Keratinocyte (primary cell): ENCODE results near the gene CACNA1C. TPM values are rescaled to one million over a fixed set of nuclear protein-coding genes. Genes with fewer than 3 reads are reported as not detected.

Experiments used
- DNase-seq: peaks from one replicate; pipeline ENCODE4 v3.0.0-alpha.2; 2011; ENCODE audit warnings: low read depth, missing footprints, low spot score
- FAIRE-seq: peaks from 2 replicates; lab custom pipeline; 2011; peaks lifted over from hg19 to GRCh38; lab: Jason Lieb, UNC
- H2AFZ ChIP-seq: 2 replicates; pipeline ENCODE4 v1.6.0; 2012; ENCODE audit warnings: low read length, control low read depth, inconsistent platforms; ENCODE audit not compliant: control insufficient read depth
- H3K27ac ChIP-seq: 2 replicates; pipeline ENCODE4 v1.5.1; 2011; ENCODE audit warnings: low read length; ENCODE audit not compliant: control insufficient read depth, insufficient read depth
- H3K27me3 ChIP-seq: 3 replicates; pipeline ENCODE4 v1.6.0; 2011; ENCODE audit warnings: low read length; ENCODE audit not compliant: control insufficient read depth, insufficient read depth; ENCODE audit errors: extremely low read depth
- H3K36me3 ChIP-seq, 2 experiments: 2 replicates in 1 of 2; 3 replicates in 1 of 2; pipeline ENCODE4 v1.5.1; 2011; ENCODE audit warnings: low read length in 2 of 2, mild to moderate bottlenecking in 1 of 2; ENCODE audit not compliant: control insufficient read depth in 2 of 2, insufficient read depth in 2 of 2; ENCODE audit errors: extremely low read depth in 1 of 2
- H3K4me1 ChIP-seq: 3 replicates; pipeline ENCODE4 v1.5.1; 2011; ENCODE audit warnings: low read length; ENCODE audit not compliant: control insufficient read depth, insufficient read depth; ENCODE audit errors: extremely low read depth
- H3K4me2 ChIP-seq: 3 replicates; pipeline ENCODE4 v1.6.0; 2011; ENCODE audit warnings: low read depth, low read length; ENCODE audit not compliant: control insufficient read depth, insufficient read depth; ENCODE audit errors: extremely low read depth
- H3K4me3 ChIP-seq, 3 experiments: fragments of 200-600 bp in 1 of 3; sonication (generic) in 1 of 3; 2 replicates in 2 of 3; 3 replicates in 1 of 3; pipeline ENCODE4 v1.5.1; 2011 to 2016; ENCODE audit warnings: low read length in 3 of 3, mild to moderate bottlenecking in 3 of 3, control low read depth in 2 of 3, inconsistent platforms in 1 of 3, low read depth in 1 of 3, mixed read lengths in 1 of 3, mixed run types in 1 of 3, moderate library complexity in 1 of 3; ENCODE audit not compliant: control insufficient read depth in 2 of 3, insufficient read depth in 2 of 3; ENCODE audit errors: extremely low read depth in 1 of 3
- H3K79me2 ChIP-seq: 2 replicates; pipeline ENCODE4 v1.6.0; 2012; ENCODE audit warnings: low read length; ENCODE audit not compliant: control insufficient read depth, insufficient read depth
- H3K9ac ChIP-seq: 3 replicates; pipeline ENCODE4 v1.6.0; 2011; ENCODE audit warnings: low read length; ENCODE audit not compliant: control insufficient read depth, insufficient read depth; ENCODE audit errors: extremely low read depth
- H3K9me1 ChIP-seq: 3 replicates; pipeline ENCODE4 v1.6.0; 2011; ENCODE audit warnings: low read length; ENCODE audit not compliant: control insufficient read depth, insufficient read depth; ENCODE audit errors: extremely low read depth
- H3K9me3 ChIP-seq: 2 replicates; pipeline ENCODE4 v1.5.1; 2012; ENCODE audit warnings: low read depth, low read length; ENCODE audit not compliant: control insufficient read depth
- H4K20me1 ChIP-seq: 3 replicates; pipeline ENCODE4 v1.6.0; 2011; ENCODE audit warnings: low read length; ENCODE audit not compliant: control insufficient read depth, insufficient read depth; ENCODE audit errors: extremely low read depth
- CTCF ChIP-seq, 3 experiments: IDR thresholded peaks in 1 of 3; conservative IDR thresholded peaks in 1 of 3; optimal IDR thresholded peaks in 1 of 3; 2 replicates in 2 of 3; 3 replicates in 1 of 3; pipeline versions ENCODE3 to v1.5.1; 2011; ENCODE audit warnings: low read length in 3 of 3, mild to moderate bottlenecking in 3 of 3, moderate library complexity in 2 of 3, control low read depth in 1 of 3, inconsistent platforms in 1 of 3; ENCODE audit not compliant: insufficient read depth in 2 of 3; ENCODE audit errors: extremely low read depth in 1 of 3
- EZH2 ChIP-seq: IDR thresholded peaks from one replicate; pipeline ENCODE4 v1.6.1; 2012; ENCODE audit warnings: inconsistent platforms, mild to moderate bottlenecking, low read length, moderate library complexity
- dilution Hi-C: fragments of 300-500 bp; cut with MboI; formaldehyde crosslinking; loops from one replicate; pipeline ENCODE4 v1.7.0; 2020; ENCODE audit warnings: low sequenced_read_pairs; ENCODE audit not compliant: extremely low pct_ligation_motif_present
- polyA plus RNA-seq, 5 experiments: library from polyadenylated mRNA; depleted of rRNA in 3 of 5; stranded (reverse) in 3 of 5; stranded (forward) in 1 of 5; unstranded in 1 of 5; fragments of >200 nt; gene quantifications; 1 replicate in 1 of 5; 2 replicates in 3 of 5; 3 replicates in 1 of 5; pipeline versions ENCODE4 v1.2.1 to v1.2.3, GENCODE V29; 2011 to 2012; ENCODE audit warnings: missing spikeins in 2 of 5, low read depth in 1 of 5, low replicate concordance in 1 of 5

CACNA1C gene
- polyA plus RNA-seq, 1 donor (not counting 4 experiments of a cell fraction or from before 2014, with no cell fraction given) = not detected

- Histone ChIP-seq H2AFZ (no peak overlapping the region), H3K4me3 (no peak overlapping the region), H3K9me3 (peaks cover 3% of the 10 kb centered on the region), H3K4me1 (no peaks in the 10 kb centered on the region), H3K36me3 (no peaks in the 10 kb centered on the region), H3K27me3 (peaks cover 7% of the 10 kb centered on the region), H3K9ac (no peak overlapping the region), H3K9me1 (no peaks in the 10 kb centered on the region), H3K79me2 (no peaks in the 10 kb centered on the region), H3K4me2 (no peak overlapping the region), H3K27ac (no peak overlapping the region), H4K20me1 (no peaks in the 10 kb centered on the region)
- no peak for FAIRE-seq
- no peak for DNase-seq
- dilution Hi-C loops = no loop called here
- no peak for TF ChIP-seq EZH2
- no peak for TF ChIP-seq CTCF (optimal IDR thresholded peaks at IDR 0.05 in 1 of 3, IDR thresholded peaks at IDR 0.05 in 1 of 3, conservative IDR thresholded peaks at IDR 0.05 in 1 of 3; ENCODE audit: extremely low read depth in 1 of 3, insufficient read depth in 2 of 3, low read length in 3 of 3)
Measured at GRCh38 chr12:2260441-2260840, 207.7 kb downstream of the CACNA1C start.

- no peak overlapping the region for H3K4me2 ChIP-seq
- H3K9me3 ChIP-seq = no peaks in the 10 kb centered on the region
- peaks cover 7% of the 10 kb centered on the region for H3K27me3 ChIP-seq
- no peak overlapping the region for H2AFZ ChIP-seq
- no peaks in the 10 kb centered on the region for H3K9me1 ChIP-seq
- no peak overlapping the region for H3K9ac ChIP-seq
- no peaks in the 10 kb centered on the region for H4K20me1 ChIP-seq
- H3K79me2 ChIP-seq = no peaks in the 10 kb centered on the region
- DNase-seq = no peak
- no peak for FAIRE-seq
- H3K4me3 ChIP-seq = no peak overlapping the region
- no peak for TF ChIP-seq EZH2
- TF ChIP-seq CTCF (optimal IDR thresholded peaks at IDR 0.05 in 1 of 3, IDR thresholded peaks at IDR 0.05 in 1 of 3, conservative IDR thresholded peaks at IDR 0.05 in 1 of 3; ENCODE audit: extremely low read depth in 1 of 3, insufficient read depth in 2 of 3, low read length in 3 of 3) = no peak
- H3K36me3 ChIP-seq = no peaks in the 10 kb centered on the region
- H3K4me1 ChIP-seq = no peaks in the 10 kb centered on the region
- dilution Hi-C loops = no loop called here
- H3K27ac ChIP-seq = no peak overlapping the region
Measured at GRCh38 chr12:2261708-2262107, 208.9 kb downstream of the CACNA1C start.
